NCI-H2171 treated with DMSO at 0.1 percent for 48 hours (cell line): ENCODE results near the gene GPATCH2.
"Not testable (repeated sequence)": the region's sequence is repeated elsewhere in the genome, so short reads cannot be mapped to it uniquely, and the experiment has no call there.

Experiments used
- DNase-seq: peaks from one replicate; lab custom pipeline; 2025; lab: John Stamatoyannopoulos, UW

Gene GPATCH2

GRCh38 chr1:217443845-217444244, 187.0 kb downstream of the GPATCH2 start:
- no peak for DNase-seq

- DNase-seq, result no peak
These were observed 193.5 kb downstream of the GPATCH2 start for GRCh38 chr1:217437376-217437775.

GRCh38 chr1:217435204-217435603, 195.7 kb downstream of the GPATCH2 start:
- DNase-seq, result no peak

- no peak for DNase-seq
These were observed 197.2 kb downstream of the GPATCH2 start for GRCh38 chr1:217433664-217434063.

- DNase-seq, result no peak
These were observed 198.6 kb downstream of the GPATCH2 start for GRCh38 chr1:217432339-217432738.

GRCh38 chr1:217431395-217431794, 199.5 kb downstream of the GPATCH2 start:
- DNase-seq, result peak; percentile 5

GRCh38 chr1:217425422-217425821, 205.5 kb downstream of the GPATCH2 start:
- peak; percentile 56 for DNase-seq

GRCh38 chr1:217419194-217419551, 211.7 kb downstream of the GPATCH2 start:
- no peak for DNase-seq

GRCh38 chr1:217418269-217419193, 212.4 kb downstream of the GPATCH2 start:
- no peak for DNase-seq

GRCh38 chr1:217417363-217417762, 213.5 kb downstream of the GPATCH2 start:
- no peak for DNase-seq

GRCh38 chr1:217407534-217408001, 223.3 kb downstream of the GPATCH2 start:
- DNase-seq, result no peak

- DNase-seq, result no peak
These were observed 227.7 kb downstream of the GPATCH2 start for GRCh38 chr1:217403026-217403720.

GRCh38 chr1:217402301-217402700, 228.6 kb downstream of the GPATCH2 start:
- DNase-seq, result no peak

GRCh38 chr1:217393896-217394295, 237.0 kb downstream of the GPATCH2 start:
- DNase-seq, result no peak

GRCh38 chr1:217392441-217392840, 238.4 kb downstream of the GPATCH2 start:
- no peak for DNase-seq

- DNase-seq, result no peak
These were observed 241.0 kb downstream of the GPATCH2 start for GRCh38 chr1:217389895-217390294.

GRCh38 chr1:217388522-217389065, 242.3 kb downstream of the GPATCH2 start:
- no peak for DNase-seq

- not testable (repeated sequence) for DNase-seq
These were observed 249.1 kb downstream of the GPATCH2 start for GRCh38 chr1:217381773-217382172.

GRCh38 chr1:217379804-217380203, 251.1 kb downstream of the GPATCH2 start:
- DNase-seq, result not testable (repeated sequence)

GRCh38 chr1:217379336-217379735, 251.6 kb downstream of the GPATCH2 start:
- DNase-seq, result no peak
